GM19468 (cell line): ENCODE measurements around the gene MGMT.

Experiments used
- ATAC-seq: cut with Tn5 transposase; IDR thresholded peaks from one replicate; pipeline ENCODE4 v1.9.1; 2021; ENCODE audit warnings: mild to moderate bottlenecking, moderate library complexity, moderate number of reproducible peaks; ENCODE audit not compliant: unreplicated experiment; ENCODE audit errors: extremely low read depth

MGMT gene

DNA sequence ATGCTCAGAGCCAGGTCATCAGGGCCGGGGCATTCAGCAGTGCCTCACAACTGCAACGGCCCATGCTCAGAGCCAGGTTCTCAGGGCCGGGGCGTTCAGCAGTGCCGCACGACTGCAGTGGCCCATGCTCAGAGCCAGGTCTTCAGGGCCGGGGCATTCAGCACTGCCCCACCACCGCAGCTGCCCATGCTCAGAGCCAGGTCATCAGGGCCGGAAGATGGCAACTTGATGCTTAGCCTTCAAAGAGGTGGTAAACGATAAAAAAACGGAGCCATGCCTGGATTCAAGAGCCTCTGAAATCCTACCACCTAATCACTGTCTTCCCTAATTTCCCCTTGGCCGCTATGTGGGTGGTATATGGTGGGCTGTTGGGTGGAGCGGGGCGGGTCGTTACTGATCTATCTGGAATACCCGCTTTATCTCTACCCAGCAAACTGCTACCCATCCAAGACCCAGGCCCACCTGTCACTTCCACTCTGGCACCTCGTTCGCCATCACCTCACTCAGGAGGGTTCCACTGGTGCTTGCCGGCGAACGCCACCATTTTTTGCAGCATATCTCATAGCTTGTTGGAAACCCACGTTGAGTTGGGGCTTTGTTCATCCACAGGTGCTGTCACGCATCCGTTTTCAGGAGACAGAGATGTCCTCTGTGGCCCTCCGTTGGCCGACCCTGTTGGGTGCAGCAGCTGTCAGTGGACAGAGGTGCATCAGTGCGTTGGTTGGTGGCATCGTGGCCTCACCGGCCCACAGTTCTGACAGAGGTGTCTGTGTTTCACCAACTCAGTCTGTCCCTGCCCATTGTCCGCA, 275.9 kb downstream of the MGMT start:
- ATAC-seq: no peak

DNA sequence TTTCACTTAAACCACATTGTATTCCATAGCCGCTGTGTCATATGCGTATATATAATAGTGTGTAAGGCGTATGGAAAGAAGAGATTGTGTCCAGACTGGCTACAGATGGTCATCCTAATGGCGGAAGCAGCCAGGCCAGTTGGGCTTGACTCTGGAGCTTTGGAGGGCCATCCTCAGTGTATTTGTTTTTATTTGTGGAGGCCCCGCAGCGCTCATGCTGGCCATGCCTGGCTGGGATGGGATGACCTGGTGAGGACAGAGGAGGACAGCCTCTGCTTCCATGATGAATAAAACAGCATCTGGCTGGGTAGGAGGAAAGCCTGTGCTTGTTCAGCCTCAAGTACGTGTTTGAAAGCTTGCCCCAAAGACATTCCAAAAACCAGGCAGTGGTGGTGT, 276.7 kb downstream of the MGMT start:
- no peak for ATAC-seq

DNA sequence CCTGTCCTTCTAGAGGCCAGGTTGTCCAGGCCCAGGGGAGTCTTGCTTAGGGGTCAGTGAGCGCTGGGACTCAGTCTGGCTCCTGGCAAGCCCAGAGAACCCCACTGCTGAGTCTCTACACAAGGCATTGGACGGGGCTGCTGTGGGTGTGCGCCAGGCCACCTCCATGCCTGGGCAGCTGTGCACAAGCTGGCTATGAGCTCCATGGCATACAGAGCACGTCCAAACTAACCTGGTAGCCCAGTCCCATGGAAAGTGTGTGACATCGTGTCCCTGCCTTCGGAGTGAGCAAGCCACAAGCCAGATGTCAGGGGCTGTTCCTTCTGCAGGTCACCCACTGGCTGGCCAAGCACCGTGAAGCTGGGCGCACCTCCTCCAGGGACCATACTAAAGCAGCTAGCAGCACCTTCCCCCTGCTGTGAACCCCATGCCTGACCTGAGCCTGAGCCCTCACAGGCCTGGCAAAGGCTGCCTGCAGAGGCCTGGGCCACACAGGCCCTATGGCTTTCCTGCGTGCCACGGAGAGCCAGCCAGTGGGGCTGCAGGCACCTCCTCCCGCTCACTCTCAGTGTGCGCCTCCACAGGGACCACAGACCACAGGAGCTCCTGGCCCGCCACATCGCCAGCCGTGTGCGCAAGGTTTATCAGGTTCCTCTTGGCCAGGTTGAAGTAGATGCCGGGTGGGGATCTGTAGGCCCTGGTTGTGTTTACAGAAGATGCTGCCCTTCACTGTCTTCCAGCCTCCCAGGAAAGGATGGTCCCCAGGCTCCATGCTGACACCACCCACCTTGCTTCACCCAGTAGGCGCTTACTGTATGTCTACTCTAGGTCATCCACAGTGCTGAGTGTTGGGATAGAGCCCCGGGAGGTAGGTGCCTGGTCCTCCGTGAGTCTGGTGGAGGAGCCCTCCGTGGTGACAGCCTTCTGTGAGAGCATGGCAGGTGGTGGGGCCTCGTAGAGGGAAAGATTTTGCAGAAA, 277.4 kb downstream of the MGMT start:
- no peak for ATAC-seq

DNA sequence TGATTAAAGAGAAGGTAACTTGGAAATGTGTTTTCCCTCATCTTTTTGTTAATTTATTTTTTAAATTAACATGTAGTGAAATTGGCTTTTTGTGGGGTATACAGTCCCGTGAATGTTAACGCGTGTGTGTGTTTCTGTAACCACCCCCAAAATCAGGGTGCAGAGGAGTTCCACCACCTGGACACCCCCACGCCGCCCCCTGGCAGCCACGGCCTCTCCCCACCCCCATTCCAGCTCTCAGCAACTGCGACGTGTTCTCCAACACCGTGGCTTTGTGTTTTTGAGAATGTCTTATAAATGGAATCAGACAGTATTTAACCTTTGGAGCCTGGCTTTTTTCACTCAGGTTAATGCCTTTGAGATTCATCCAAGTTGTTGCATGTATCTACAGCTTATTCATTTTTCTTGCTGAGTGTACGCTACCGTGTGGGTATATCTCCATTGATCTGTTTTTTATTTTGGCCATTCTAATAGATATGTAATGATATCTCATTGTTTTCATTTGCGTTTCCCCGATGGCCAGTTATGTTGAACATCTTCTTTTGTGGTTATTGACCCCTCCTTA, 278.2 kb downstream of the MGMT start:
- no peak for ATAC-seq

DNA sequence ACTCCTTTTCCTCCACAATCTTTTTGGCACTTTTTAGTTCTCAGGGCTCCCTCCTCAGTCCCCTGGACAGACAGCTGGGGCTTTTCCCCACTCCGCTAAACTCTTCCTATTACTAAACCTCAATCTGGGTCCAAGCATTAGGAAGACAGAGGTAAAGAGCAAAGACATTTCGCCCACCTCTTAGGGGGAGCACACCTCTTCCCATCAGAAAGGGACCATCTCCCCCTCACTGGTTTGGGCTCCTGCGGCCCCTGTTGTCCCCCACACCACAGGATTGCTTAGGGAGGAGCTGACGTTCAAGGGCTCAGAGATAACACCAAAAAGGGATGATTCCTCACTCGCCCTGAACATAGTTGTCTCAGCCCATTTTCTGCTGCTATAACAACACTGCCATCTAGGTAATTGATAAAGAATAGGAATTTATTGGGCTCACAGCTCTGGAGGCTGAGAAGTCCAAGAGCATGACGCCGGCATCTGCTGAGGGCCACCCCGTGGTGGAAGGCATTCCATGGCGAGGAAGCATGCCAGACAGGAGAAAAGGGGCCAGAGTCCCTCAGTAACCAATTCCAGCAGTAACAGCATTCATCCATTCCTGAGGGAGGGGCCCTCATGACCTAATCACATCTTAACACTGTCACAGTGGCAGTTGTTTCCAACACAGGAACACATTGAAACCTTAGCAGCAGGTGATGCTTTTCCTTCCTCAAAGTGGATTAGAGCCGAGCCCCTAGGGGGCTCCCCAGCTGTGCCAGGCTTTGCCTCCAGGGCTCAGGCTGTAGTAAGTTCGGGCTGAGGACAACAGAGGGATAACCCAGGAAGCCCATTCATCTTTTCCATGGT, 287.4 kb downstream of the MGMT start:
- ATAC-seq: no peak

DNA sequence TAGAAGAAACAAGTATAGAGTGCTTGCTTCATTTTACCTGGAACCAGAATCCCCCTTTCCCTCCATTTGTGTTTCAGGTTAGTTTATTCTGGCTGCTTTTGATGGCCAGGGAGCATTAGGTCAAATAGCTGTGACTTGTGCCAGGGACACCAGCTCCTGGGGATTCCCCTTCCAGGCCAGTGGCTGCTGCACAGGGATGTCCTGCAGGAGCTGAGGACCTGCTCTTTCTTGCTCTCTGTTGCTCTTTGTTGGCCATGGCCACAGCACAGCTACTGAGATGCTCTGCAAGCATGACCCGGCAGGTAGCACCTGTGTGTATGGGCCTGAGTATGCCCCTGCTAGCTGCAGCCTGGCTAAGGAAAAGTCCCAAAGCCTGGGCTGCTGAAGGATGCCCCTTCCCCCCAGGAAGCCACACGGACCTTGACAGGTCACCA, 288.1 kb downstream of the MGMT start:
- ATAC-seq: no peak

DNA sequence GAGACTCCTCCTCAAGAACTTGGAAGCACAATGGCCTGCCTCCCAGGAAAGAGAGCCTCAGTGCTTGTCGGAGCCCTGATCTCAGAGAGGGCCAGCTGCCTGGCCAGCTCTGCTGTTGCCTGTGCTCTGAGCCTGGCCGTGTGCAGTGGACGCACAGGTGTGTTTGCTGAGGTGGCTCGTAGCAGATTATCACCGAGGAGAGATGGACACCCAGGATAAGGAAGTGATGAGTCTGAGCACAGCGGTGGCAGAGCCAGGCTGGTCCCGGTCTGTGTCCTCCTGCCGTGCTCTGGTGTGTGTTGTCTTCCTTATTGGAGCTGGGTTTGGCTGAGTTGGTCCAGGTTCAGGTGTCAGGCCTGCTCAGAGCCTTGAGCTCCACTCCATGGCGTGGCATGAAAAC, 288.6 kb downstream of the MGMT start:
- ATAC-seq: no peak

DNA sequence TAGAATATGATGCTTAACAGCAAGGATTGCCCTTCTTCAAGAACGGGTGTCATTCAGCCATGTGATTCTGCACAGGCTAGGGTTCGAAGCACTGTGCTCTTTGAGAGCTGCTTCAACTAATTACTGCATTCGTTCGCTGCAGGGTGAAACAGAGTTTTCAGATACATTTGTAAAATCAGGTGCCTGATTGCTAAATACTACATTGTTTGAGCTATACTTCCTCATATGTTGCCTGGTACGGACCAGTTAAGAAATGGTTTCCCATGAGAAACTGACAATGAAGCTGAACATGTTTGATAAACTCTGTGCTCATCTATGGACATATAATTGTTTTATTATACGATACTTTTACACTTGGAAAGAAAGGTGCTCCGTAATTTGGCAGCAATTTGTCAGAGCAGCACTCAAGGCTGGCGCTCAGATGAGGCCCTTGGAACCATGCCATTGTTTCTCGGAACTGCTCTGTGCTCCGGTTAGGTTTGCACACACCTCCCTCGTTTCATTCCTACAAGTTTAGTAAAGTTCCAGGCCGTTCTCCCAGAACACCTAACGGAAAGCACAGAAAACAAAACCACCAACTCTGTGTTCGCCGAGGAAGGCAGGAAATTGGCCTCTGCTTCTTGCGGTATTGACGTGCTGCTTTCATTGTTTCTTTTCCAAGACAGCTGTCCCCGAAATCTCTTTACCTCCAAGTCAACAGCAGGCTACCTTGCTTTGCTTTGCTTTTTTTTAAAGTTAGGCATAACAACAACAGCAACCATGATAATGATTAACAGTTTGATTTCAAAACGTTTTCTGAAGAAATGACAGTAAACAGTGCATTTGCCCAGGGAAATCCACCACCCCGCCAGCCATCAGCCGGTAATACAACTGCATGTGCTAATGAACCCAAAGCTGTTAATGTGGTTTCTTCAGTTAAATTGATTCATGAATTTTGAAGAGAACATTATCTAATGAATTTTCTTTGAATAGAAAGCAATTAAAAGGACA, 290.2 kb downstream of the MGMT start:
- no peak for ATAC-seq

DNA sequence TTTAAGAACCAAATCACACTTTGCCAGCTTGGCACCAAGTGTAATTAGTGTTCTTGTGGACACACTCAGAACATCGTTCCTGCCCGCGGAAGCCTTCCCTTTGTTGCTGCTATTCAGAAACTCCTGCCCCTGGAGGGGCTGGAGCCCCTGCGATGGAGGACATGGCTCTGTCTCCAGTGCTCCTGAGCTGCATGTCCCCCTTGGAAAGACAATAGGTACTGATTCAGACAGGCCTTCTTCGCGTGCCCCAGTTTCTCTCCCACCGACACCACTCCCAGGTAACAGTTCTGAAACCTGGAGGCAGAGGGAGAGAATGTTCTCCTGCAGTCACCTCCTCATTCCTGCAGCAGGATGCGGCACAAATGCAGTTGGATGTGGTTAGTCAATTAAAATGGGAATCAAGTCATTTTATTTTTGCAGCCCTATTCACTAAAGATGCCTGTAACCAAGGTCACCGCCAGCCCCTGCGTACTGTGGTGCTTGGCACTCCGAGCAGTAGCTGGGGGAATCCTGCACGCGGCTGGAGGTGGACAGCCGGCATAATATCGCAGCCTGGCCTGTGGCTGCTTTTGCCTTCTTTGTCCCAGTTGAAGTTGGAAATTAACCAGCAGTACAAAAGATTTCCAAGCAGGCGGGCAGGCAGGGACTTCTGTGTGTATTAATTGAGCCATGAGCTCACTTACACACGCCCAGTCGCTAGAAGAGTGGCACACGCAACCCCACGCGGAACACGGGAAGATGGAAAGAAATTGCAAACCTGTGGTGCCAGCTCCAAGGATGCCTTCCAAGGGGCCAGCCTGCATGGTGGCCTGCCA, 291.4 kb downstream of the MGMT start:
- ATAC-seq: no peak

DNA sequence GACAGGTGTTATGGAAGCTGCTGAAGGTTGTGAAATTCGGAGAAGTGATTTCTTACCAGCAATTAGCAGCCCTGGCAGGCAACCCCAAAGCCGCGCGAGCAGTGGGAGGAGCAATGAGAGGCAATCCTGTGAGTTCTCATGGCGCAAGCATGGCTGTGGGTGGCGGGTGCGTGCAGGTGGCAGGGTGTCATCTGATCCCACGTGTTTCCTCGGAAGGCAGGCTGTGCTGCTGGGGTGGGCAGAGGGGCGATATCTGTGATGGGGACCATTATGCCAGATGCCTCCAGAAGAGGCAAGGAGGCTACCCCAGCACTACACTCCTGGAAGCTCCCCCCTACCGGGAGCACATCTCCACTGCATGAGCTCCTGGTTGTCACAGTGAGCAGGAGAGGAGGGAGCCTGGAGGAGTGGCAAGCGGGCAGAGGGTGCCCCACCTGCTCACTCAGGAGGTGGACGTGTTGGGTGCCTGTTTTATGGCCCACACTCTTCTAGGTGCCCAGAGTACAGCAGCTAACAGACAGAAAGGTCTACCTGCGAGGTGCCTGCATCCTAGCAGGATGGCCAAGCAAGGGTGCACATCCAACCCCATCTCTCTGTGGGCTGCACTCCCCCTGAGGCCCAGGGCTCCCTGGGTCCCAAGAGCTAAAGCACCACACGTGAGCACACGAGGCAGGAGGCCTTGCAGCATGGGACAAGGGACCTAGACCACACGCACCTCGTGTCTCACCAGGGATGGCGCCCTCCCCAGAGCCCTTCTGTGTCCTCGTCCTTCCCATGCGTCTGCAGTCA, 292.4 kb downstream of the MGMT start:
- ATAC-seq: no peak

DNA sequence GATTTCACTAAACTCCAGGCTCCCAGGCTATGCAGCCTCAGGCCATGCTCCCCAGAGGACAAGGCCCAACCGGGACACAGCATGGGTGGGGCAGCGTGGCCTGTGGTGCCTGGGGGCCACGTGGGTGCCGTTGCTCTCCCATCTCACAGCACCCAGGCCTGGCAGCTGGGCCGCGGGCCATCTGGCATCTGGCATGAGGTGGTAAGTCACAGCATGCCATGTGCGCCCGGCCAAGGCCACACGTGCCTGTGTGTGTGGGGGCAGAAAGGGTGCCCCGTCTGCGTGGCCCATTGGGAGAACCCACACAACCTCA, 292.9 kb downstream of the MGMT start:
- no peak for ATAC-seq

DNA sequence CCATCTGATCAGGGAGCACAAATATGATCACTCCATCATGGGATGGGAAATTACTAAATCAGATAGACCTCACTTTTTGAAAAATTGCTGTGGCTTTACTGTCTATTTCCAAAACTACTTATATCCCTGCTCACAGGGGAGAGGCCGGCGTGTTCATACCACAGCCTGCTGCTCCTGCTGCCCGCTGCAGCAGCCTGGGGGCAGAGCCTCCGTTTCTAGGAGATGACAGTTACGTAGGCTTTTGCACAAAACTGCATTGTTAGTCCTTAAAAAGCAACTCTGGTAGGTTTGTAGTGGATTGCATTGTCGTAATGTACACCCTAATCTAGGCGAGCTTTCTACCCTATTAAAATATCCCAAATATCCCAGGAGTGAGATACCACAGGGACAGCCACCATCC, 293.4 kb downstream of the MGMT start:
- ATAC-seq: no peak

DNA sequence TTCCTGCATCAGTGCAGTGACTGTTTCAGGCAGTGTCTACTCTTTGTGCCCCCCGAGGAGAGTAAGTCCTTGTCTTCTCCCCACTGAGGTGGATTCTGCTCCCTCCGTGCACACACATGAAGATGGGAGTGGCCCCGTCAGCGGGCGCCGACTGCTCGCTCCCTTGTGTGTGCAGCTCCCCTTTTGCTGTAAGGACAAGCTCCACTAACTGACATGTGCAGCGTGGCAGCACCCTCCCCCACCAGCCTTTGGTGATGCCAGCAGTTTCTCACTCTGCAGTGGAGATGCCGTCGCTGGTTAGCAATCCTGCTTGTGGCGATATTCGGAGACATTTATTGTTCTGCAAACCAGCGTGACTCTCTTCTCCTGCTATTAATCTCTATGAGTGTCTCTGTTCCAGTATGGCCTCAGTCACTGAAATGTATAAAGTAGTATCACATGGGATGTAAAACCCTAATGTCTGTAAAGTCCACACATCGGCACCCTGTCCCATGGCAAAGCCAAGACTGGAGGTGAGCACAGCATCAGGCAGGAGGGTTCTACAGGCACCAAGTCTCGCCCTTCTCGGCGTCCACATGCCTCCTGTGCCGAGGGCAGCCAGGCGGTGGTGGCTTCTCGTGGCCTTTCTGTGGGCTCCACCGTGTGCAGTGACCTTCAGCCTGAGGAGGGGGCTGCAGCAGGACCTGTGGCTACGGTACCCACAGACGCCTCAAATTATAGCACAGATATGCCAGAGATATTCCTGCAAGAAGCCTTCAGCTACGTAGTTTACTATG, 294.3 kb downstream of the MGMT start:
- no peak for ATAC-seq

DNA sequence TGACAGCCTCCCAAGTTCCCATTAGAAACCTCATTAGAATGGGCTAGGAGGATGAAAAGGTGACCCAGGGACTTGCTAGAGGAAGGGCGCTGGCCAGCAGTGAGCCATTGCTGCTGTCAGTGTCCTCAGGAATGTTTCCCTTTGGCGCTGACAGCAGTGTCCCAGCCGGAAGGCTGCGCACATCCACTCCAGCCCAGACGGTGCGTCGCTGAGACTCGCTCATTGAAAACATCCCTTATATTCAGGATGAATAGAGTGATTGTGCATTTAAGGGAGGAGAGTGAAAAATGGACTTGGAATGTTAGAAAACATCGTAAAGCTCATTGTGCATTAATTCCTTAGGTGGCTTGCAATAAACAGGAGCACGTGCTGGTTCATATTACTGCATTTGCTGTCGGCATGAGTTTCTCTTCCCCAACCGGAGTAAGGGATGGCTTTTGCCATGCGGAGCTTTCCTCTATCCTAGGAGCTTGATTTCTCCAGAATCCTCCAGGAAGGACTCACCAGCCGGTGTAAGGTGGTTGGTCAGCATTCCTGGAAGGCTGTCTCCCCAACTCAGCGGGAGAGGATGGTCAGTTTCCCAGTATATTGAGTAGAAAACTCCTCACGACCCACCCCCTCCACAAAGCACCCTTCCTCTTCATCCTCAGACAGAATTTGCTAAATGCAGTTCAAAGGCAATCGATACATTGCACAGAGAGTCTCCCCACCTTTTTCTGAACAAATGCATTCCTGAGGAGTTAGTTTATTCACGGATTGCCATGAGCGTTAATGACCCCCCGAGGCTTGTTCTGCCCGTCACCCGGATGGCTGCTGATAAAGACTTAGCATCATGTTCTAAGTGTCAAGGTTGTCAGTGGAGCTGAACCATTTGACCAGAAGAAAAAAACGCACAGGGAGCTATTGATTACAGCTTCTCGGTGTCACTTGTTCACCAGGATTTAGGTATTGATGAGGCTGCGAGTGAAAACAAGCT, 295.2 kb downstream of the MGMT start:
- no peak for ATAC-seq

DNA sequence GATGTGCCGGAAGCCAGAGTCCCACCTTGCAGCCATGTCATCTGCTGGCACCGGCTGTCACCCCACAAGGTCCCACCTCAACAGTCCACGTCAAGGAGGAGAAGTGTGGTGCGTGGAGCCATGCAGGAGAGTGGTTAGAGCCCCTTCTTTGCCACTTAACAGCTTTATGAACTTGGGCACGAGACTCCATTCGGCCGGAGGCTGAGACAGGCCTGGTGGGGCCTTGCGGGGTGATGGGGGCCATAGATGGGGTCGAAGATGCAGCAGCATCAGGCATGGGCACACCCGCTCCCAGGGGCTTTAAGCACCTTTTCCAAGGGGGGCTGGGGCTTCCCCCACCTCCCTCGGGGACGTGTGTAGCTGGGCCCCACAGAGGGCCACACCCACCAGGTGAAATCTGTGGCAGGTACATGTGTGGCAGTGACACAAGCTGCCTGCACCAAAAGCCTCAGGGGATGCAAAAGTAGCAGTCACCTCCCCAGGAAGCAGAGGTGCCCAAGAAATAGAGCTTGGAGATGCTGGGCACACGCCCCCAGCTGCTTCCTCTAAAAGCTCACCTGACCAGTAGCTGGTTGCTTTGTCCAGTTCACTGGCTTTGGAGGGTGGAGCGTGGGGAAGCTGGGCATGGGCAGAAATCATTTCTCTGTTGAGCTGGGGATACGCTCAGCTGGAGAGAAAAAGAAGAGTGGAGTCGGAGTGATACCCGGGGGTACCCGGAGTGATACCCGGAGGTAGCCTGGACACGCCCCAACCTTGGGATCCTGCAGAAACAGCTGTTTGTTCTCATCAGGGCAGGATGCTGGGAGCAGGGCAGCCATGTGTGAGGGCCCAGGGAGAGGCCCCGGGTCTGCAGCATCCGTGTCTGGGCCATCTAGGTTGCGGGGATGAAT, 297.2 kb downstream of the MGMT start:
- no peak for ATAC-seq
